Thyroid gland (tissue), 4 donors: ENCODE results near the gene MRPL9.

Experiments used
- CTCF ChIP-seq, 6 experiments: fragments of 200-600 bp in 3 of 6; fragments of 450-650 bp in 3 of 6; sonication (generic) in 3 of 6; IDR thresholded peaks; one replicate each; pipeline ENCODE4 v1.5.1; 2016 to 2019; ENCODE audit warnings: antibody characterized with exemption in 6 of 6, mild to moderate bottlenecking in 2 of 6, inconsistent platforms in 1 of 6, moderate library complexity in 1 of 6
- POLR2A ChIP-seq, 2 donors: fragments of 450-650 bp; IDR thresholded peaks; one replicate each; pipeline ENCODE4 v1.6.1; 2017; ENCODE audit warnings: antibody characterized with exemption in 2 of 2, mild to moderate bottlenecking in 2 of 2, moderate library complexity in 1 of 2

DNA sequence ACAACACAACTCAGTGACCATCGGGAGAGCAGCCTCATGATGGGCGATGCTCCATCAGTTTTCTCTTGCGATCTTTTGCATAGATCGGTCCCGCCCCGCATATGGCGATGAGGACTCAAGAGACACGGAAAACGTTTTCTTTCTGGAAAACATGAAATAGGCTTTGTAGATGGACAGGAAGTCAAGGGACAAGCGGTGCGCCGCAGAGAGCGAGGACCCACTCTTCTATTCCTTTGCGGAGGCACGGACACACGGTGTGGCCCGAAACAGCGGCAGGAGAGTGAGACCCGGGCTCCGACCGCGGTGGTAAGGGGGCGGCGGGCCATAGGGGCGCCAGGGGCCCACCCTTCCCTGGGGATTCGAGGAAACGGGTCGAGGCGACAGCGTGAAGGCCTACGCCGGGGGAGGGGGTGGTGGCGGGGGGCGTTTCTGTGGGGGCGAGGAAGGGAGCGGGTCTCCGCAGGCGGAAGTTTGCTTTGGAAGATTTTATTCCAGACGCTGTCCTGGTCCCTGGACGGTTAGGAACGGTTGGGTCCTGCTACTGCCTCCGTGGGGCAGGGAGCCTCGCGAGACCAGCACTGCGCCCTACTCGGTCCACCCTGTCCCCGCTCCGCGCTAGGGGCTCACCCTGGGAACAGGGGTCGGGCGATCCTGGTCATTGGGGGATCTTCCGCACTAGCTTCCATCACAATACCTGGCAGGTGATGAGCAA lies 27.8 kb upstream of the MRPL9 start:
- no peak for TF ChIP-seq CTCF (IDR thresholded peaks at IDR 0.05)
- no peak for TF ChIP-seq POLR2A (IDR thresholded peaks at IDR 0.05)
